Measurements from ENCODE around the gene KIF26B. TPM values are rescaled to one million over a fixed set of nuclear protein-coding genes. Genes with fewer than 3 reads are reported as not detected.
A peak's percentile ranks its signal among the peaks of the same experiment; 100 is the strongest.

Gene KIF26B
- total RNA-seq, 1 experiment from 2014 or later, result 2.3 TPM

DNA sequence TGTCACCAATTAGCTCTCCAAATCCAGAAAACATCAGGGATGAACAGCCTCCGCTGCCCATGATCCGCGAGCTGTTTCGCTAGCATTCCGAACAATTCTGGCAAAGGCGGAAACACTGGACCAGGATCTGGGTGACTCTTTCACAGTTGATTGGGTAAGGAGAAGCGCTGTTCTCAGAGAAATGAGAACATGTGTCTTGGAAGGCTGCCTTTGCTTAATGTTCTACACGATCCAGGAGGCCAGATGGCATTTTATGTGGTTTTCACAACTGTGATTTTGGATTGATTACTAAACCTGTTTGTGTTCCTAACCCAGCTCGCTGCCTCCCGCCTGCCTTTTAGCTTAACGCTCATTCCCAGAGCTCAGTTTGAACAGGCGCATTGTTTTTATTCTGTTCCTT, 144.0 kb downstream of the KIF26B start:
- Histone ChIP-seq H3K9me2 (replicated peaks; ENCODE audit: insufficient read depth, low read length) (no peaks in the 10 kb centered on the region), H3K9me3 (ENCODE audit: low read length) (no peaks in the 10 kb centered on the region), H3K4me2 (ENCODE audit: low read depth, low read length, poor library complexity, severe bottlenecking) (no peak overlapping the region), H3K27me3 (ENCODE audit: low read length) (no peaks in the 10 kb centered on the region), H3K4me1 (ENCODE audit: low read length) (no peaks in the 10 kb centered on the region), H3K79me2 (ENCODE audit: low read length) (no peaks in the 10 kb centered on the region), H3K27ac (ENCODE audit: low read length) (no peak overlapping the region), H3K36me3 (ENCODE audit: insufficient read depth, low read length) (no peaks in the 10 kb centered on the region), H2AFZ (ENCODE audit: low read length) (no peak overlapping the region), H3K9ac (ENCODE audit: low read length) (no peak overlapping the region), H4K20me1 (ENCODE audit: insufficient read depth, low read depth, low read length) (no peaks in the 10 kb centered on the region), H3K4me3 (ENCODE audit: low read length) (no peak overlapping the region)
- no peak for DNase-seq

DNA sequence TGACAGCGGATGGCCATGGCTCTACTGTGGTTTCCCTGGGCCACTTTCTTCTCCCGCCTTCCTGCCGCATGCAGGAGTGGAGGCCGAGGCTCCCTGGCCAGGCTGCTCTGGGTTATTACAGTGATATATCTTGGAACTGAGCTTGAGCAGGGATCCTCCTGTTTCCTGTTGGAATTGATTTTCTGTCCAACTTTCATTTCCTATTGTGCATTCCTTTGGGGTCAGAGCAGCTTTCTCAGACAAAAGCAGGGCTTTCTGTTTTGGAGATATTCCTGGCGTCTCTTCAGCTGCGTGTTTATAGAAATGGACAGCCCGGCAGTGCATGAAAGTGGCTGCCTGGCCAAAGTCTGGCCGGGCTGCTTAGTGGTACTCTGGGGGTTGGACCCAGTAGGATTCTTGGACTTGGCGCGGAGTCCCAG, 146.4 kb downstream of the KIF26B start:
- no peak overlapping the region for H3K9ac ChIP-seq (ENCODE audit: low read length)
- no peaks in the 10 kb centered on the region for H3K9me3 ChIP-seq (ENCODE audit: low read length)
- H4K20me1 ChIP-seq (ENCODE audit: insufficient read depth, low read depth, low read length), result no peaks in the 10 kb centered on the region
- no peak overlapping the region for H3K27ac ChIP-seq (ENCODE audit: low read length)
- no peak overlapping the region for H3K4me3 ChIP-seq (ENCODE audit: low read length)
- no peaks in the 10 kb centered on the region for H3K27me3 ChIP-seq (ENCODE audit: low read length)
- no peak overlapping the region for H2AFZ ChIP-seq (ENCODE audit: low read length)
- no peaks in the 10 kb centered on the region for H3K4me1 ChIP-seq (ENCODE audit: low read length)
- DNase-seq, result no peak
- no peaks in the 10 kb centered on the region for H3K9me2 ChIP-seq (replicated peaks; ENCODE audit: insufficient read depth, low read length)
- no peak overlapping the region for H3K4me2 ChIP-seq (ENCODE audit: low read depth, low read length, poor library complexity, severe bottlenecking)
- H3K79me2 ChIP-seq (ENCODE audit: low read length), result no peaks in the 10 kb centered on the region
- no peaks in the 10 kb centered on the region for H3K36me3 ChIP-seq (ENCODE audit: insufficient read depth, low read length)

DNA sequence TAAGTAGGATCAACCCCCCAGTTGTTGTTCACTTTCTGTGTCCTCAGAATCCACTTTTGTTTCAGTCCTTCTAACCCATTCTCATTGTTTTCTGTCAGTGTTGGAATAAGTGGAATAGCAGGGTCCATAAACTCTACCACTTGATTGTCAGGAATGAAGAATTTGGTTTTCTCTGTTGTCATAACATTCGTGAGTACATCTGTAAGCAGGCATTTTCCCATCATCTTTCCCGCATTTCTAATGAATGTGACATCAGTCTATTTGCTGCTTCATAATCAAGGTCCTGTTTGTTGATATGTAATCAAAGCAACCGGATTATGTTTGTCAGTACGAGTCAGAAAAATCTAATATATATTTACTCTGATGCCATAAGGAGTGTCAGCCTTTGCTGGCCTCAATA, 147.1 kb downstream of the KIF26B start:
- H3K4me1 ChIP-seq (ENCODE audit: low read length), result no peaks in the 10 kb centered on the region
- H3K4me3 ChIP-seq (ENCODE audit: low read length), result no peak overlapping the region
- no peaks in the 10 kb centered on the region for H3K79me2 ChIP-seq (ENCODE audit: low read length)
- H3K9me3 ChIP-seq (ENCODE audit: low read length), result no peaks in the 10 kb centered on the region
- no peak overlapping the region for H2AFZ ChIP-seq (ENCODE audit: low read length)
- no peaks in the 10 kb centered on the region for H4K20me1 ChIP-seq (ENCODE audit: insufficient read depth, low read depth, low read length)
- H3K36me3 ChIP-seq (ENCODE audit: insufficient read depth, low read length), result no peaks in the 10 kb centered on the region
- H3K9ac ChIP-seq (ENCODE audit: low read length), result no peak overlapping the region
- no peaks in the 10 kb centered on the region for H3K27me3 ChIP-seq (ENCODE audit: low read length)
- H3K27ac ChIP-seq (ENCODE audit: low read length), result no peak overlapping the region
- no peak for DNase-seq
- no peak overlapping the region for H3K4me2 ChIP-seq (ENCODE audit: low read depth, low read length, poor library complexity, severe bottlenecking)
- H3K9me2 ChIP-seq (replicated peaks; ENCODE audit: insufficient read depth, low read length), result no peaks in the 10 kb centered on the region

DNA sequence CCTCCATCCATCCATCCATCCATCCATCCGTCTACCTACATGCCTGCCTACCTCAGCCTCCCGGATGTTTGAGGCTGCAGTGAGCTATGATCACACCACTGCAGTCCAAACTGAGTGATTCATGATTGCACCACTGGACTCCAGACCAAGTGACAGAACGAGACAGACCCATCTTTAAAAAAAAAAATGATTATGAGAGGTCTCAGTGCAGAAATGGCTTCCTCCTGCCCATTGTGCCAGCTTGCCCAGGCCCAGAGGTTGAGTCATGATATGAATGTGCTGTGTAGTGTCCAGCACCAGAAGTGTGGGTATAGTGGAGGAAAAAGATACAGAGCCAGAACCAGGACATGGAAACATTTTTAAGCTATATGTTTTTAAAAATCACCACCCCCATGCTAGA, 149.9 kb downstream of the KIF26B start:
- Histone ChIP-seq H3K27me3 (ENCODE audit: low read length) (no peaks in the 10 kb centered on the region), H3K9me2 (replicated peaks; ENCODE audit: insufficient read depth, low read length) (no peaks in the 10 kb centered on the region), H4K20me1 (ENCODE audit: insufficient read depth, low read depth, low read length) (no peaks in the 10 kb centered on the region), H3K27ac (ENCODE audit: low read length) (no peak overlapping the region), H3K4me1 (ENCODE audit: low read length) (no peaks in the 10 kb centered on the region), H3K4me2 (ENCODE audit: low read depth, low read length, poor library complexity, severe bottlenecking) (no peak overlapping the region), H3K4me3 (ENCODE audit: low read length) (no peak overlapping the region), H3K36me3 (ENCODE audit: insufficient read depth, low read length) (no peaks in the 10 kb centered on the region), H3K79me2 (ENCODE audit: low read length) (no peaks in the 10 kb centered on the region), H3K9me3 (ENCODE audit: low read length) (no peaks in the 10 kb centered on the region), H3K9ac (ENCODE audit: low read length) (no peak overlapping the region), H2AFZ (ENCODE audit: low read length) (no peak overlapping the region)
- DNase-seq, result no peak

DNA sequence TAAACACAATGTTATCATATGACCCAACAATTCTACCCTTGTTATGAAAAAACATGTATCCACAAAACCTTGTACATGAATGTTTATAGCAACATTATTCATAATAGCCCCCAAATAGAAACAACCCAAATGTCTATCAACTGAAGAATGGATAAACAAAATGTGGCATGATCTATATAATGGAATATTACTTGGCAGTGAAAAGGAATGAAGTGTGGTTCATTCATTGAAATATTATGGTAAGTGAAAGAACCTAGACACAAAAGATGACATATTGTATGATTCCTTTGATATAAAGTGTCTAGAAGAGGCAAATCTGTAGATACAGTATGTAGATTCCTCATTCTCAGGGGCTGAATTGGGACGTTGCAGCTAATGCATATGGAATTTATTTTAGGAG, 151.2 kb downstream of the KIF26B start:
- H3K9me2 ChIP-seq (replicated peaks; ENCODE audit: insufficient read depth, low read length), result no peaks in the 10 kb centered on the region
- H3K27me3 ChIP-seq (ENCODE audit: low read length), result no peaks in the 10 kb centered on the region
- no peaks in the 10 kb centered on the region for H4K20me1 ChIP-seq (ENCODE audit: insufficient read depth, low read depth, low read length)
- DNase-seq, result no peak
- H3K9me3 ChIP-seq (ENCODE audit: low read length), result no peaks in the 10 kb centered on the region
- no peak overlapping the region for H3K4me2 ChIP-seq (ENCODE audit: low read depth, low read length, poor library complexity, severe bottlenecking)
- H3K4me3 ChIP-seq (ENCODE audit: low read length), result no peak overlapping the region
- no peak overlapping the region for H2AFZ ChIP-seq (ENCODE audit: low read length)
- H3K9ac ChIP-seq (ENCODE audit: low read length), result no peak overlapping the region
- no peaks in the 10 kb centered on the region for H3K36me3 ChIP-seq (ENCODE audit: insufficient read depth, low read length)
- H3K27ac ChIP-seq (ENCODE audit: low read length), result no peak overlapping the region
- H3K79me2 ChIP-seq (ENCODE audit: low read length), result no peaks in the 10 kb centered on the region
- H3K4me1 ChIP-seq (ENCODE audit: low read length), result peaks cover 7% of the 10 kb centered on the region

DNA sequence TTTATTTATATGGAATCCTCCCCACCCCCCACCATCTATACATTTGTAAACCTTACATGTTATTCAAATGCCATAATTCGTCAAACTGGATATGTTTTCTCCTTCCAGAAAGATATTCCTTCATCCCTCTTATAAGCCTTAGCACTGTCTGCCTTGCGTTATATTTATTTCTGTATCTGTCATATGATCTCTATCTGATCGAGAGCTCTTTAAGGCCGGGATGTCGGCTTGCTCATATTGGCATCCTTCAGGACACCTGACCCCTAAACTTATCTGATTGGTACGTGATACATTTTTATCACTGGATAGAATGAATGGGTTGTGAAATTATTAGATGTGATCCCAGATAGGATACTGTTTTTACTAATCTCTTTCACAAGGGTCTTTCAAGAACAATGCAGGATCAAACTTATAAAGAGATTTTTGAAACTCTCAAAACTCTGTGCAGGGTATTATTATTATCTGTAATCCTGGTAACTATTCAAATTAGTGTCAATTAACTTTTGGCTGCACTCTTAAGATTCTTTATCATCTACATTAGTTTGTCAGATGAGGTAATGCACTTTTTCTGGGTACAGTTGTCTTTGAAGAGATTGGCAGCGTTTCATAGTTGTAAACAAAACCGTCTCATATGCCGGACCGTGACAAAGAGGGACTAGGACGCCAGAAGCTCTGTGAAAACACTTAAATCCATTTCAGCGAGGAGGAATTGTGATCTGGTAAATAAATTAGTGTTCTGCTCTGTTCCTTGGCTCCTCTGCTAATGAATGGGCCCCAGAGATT, 152.0 kb downstream of the KIF26B start:
- no peak overlapping the region for H2AFZ ChIP-seq (ENCODE audit: low read length)
- no peak overlapping the region for H3K4me3 ChIP-seq (ENCODE audit: low read length)

DNA sequence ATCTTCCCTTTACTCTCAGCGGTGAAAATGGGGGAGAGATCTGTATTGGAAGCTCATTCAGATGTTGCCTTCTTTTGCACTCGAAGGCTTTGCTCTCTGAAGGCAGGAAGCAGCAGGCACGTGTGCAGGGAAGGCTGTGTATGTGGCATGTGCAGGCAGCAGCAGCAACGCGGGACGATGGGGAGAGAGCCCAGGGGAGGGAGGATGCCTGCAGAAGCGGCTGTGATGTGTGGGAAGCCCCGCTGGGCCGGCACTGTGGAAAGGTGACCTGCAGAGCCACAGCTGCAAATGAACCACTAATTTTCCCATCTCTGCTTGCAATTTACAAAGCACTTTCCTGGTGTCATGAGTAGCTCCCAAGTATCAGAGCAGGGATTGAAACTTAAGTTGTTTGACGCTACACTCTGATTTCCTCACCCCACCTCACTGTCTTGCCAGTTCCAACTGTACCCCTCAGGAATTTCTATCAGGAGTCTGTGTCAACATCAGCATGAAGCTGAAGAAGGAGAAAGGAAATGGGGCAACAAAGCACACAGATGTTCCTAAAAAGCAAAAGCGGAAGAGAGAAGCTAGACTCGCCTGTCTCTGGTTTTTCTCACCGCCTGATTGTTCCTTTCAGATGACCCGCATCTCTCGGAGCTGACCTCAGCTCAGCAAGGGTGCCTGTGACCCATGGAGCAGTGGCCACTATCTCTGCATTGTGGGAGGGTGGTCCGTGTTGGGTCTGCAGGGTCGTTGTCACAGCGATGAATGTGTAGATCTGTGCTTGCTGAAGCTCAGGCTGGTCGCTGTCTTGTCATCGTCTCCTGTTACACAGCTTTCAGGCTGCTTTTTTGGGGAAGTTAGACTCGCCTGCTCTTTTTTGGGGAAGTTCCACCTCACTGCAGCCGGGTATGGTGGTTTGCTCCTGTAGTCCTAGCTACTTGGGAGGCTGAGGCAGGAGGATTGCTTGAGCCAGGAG, 156.1 kb downstream of the KIF26B start:
- Histone ChIP-seq H3K4me1 (ENCODE audit: low read length) (peaks cover 9% of the 10 kb centered on the region), H3K27ac (ENCODE audit: low read length) (no peak overlapping the region), H3K27me3 (ENCODE audit: low read length) (no peaks in the 10 kb centered on the region), H3K9me2 (replicated peaks; ENCODE audit: insufficient read depth, low read length) (no peaks in the 10 kb centered on the region), H3K9ac (ENCODE audit: low read length) (no peak overlapping the region), H2AFZ (ENCODE audit: low read length) (no peak overlapping the region), H3K4me3 (ENCODE audit: low read length) (peak overlapping the region; percentile 49; the same call in 1 of the 2 replicates), H3K4me2 (ENCODE audit: low read depth, low read length, poor library complexity, severe bottlenecking) (peak overlapping the region; percentile 77), H4K20me1 (ENCODE audit: insufficient read depth, low read depth, low read length) (no peaks in the 10 kb centered on the region), H3K9me3 (ENCODE audit: low read length) (no peaks in the 10 kb centered on the region), H3K79me2 (ENCODE audit: low read length) (no peaks in the 10 kb centered on the region), H3K36me3 (ENCODE audit: insufficient read depth, low read length) (no peaks in the 10 kb centered on the region)
- DNase-seq, result peak; percentile 73

More for the DNA sequence above, 152.0 kb downstream of the KIF26B start:
- Histone ChIP-seq H3K27me3 (ENCODE audit: low read length) (no peaks in the 10 kb centered on the region), H3K9ac (ENCODE audit: low read length) (no peak overlapping the region), H3K9me2 (replicated peaks; ENCODE audit: insufficient read depth, low read length) (no peaks in the 10 kb centered on the region), H3K79me2 (ENCODE audit: low read length) (no peaks in the 10 kb centered on the region), H3K27ac (ENCODE audit: low read length) (no peak overlapping the region), H3K4me2 (ENCODE audit: low read depth, low read length, poor library complexity, severe bottlenecking) (no peak overlapping the region), H3K36me3 (ENCODE audit: insufficient read depth, low read length) (no peaks in the 10 kb centered on the region), H3K4me1 (ENCODE audit: low read length) (peaks cover 9% of the 10 kb centered on the region), H3K9me3 (ENCODE audit: low read length) (no peaks in the 10 kb centered on the region), H4K20me1 (ENCODE audit: insufficient read depth, low read depth, low read length) (no peaks in the 10 kb centered on the region)
- no peak for DNase-seq

DNA sequence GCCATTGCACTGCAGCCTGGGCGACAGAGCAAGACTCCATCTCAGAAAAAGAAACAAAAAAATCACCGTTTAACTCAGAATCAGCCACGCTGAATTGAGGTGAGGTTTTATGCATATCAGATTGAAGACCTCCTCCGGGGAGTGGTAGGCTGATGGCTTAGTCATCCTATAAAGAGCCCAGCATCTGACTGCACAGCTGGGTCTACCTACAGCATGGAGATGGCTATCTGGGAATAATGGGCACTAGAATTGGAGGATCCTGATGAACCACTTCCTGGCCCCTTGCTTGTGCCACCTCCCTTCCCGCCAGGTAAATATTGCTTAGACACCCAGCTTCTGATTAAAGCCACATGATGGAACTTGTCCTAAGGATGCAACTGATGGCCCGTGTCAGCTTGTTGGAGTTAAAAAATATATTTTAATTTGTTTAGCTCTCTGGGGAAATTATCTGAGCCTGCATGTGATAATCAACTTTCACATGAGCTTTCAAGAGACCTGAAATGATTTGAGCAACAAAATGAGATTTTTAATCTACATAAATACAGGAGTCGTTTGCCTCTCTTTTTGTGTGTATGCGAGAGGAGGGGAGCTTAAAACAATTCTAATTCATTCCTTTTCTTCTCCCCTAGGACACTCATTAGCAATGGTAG, 157.2 kb downstream of the KIF26B start:
- Histone ChIP-seq H3K9me2 (replicated peaks; ENCODE audit: insufficient read depth, low read length) (no peaks in the 10 kb centered on the region), H3K4me1 (ENCODE audit: low read length) (peaks cover 9% of the 10 kb centered on the region), H3K27me3 (ENCODE audit: low read length) (no peaks in the 10 kb centered on the region), H3K36me3 (ENCODE audit: insufficient read depth, low read length) (no peaks in the 10 kb centered on the region), H3K9me3 (ENCODE audit: low read length) (no peaks in the 10 kb centered on the region), H3K27ac (ENCODE audit: low read length) (no peak overlapping the region), H3K9ac (ENCODE audit: low read length) (no peak overlapping the region), H4K20me1 (ENCODE audit: insufficient read depth, low read depth, low read length) (no peaks in the 10 kb centered on the region), H2AFZ (ENCODE audit: low read length) (no peak overlapping the region), H3K4me3 (ENCODE audit: low read length) (no peak overlapping the region), H3K79me2 (ENCODE audit: low read length) (no peaks in the 10 kb centered on the region), H3K4me2 (ENCODE audit: low read depth, low read length, poor library complexity, severe bottlenecking) (no peak overlapping the region)
- DNase-seq, result no peak
